Neuronal stem cell (in vitro differentiated cells): ENCODE data around the gene HLA-DQA1.

Experiments
- DNase-seq: peaks from one replicate; pipeline ENCODE4 v3.0.0-alpha.2; 2013; ENCODE audit warnings: low spot score
- H2AFZ ChIP-seq: one replicate; pipeline ENCODE4 v1.6.1; 2013; ENCODE audit warnings: mild to moderate bottlenecking, low read length, inconsistent platforms
- H2AK5ac ChIP-seq: 2 replicates; pipeline ENCODE4 v1.6.1; 2013; ENCODE audit warnings: low read depth, mild to moderate bottlenecking, inconsistent platforms, low read length, moderate library complexity, mixed read lengths
- H2BK120ac ChIP-seq: 2 replicates; pipeline ENCODE4 v1.6.1; 2013; ENCODE audit warnings: low read depth, mild to moderate bottlenecking, inconsistent platforms, low read length, moderate library complexity, mixed read lengths
- H2BK12ac ChIP-seq: one replicate; pipeline ENCODE4 v1.6.1; 2013; ENCODE audit warnings: low read length, inconsistent platforms
- H2BK15ac ChIP-seq: 2 replicates; pipeline ENCODE4 v1.6.1; 2013; ENCODE audit warnings: mild to moderate bottlenecking, low read length, inconsistent platforms, mixed read lengths
- H2BK5ac ChIP-seq: one replicate; pipeline ENCODE4 v1.6.1; 2013; ENCODE audit warnings: inconsistent platforms, mild to moderate bottlenecking, low read length, moderate library complexity
- H3K14ac ChIP-seq: one replicate; pipeline ENCODE4 v1.6.1; 2013; ENCODE audit warnings: low read length, inconsistent platforms
- H3K18ac ChIP-seq: 2 replicates; pipeline ENCODE4 v1.6.1; 2013; ENCODE audit warnings: low read length, inconsistent platforms
- H3K23ac ChIP-seq: 2 replicates; pipeline ENCODE4 v1.6.1; 2013; ENCODE audit warnings: low read depth, mild to moderate bottlenecking, mixed read lengths, low read length, inconsistent platforms; ENCODE audit not compliant: poor library complexity
- H3K27ac ChIP-seq: replicated peaks from 3 replicates; pipeline ENCODE4 v1.5.1; 2013; ENCODE audit warnings: low read length, inconsistent platforms
- H3K27me3 ChIP-seq, 3 experiments: 2 replicates each; pipeline ENCODE4 v1.6.1; 2013; ENCODE audit warnings: low read length in 3 of 3, mild to moderate bottlenecking in 2 of 3, inconsistent platforms in 1 of 3, low read depth in 1 of 3, mixed read lengths in 1 of 3, moderate library complexity in 1 of 3; ENCODE audit not compliant: control insufficient read depth in 3 of 3, insufficient read depth in 3 of 3
- H3K36me3 ChIP-seq, 2 donors: replicated peaks in 1 of 2; 2 replicates each; pipeline ENCODE4 v1.6.1; 2013; ENCODE audit warnings: low read length in 2 of 2; ENCODE audit not compliant: control insufficient read depth in 2 of 2, insufficient read depth in 2 of 2
- H3K4ac ChIP-seq: 2 replicates; pipeline ENCODE4 v1.6.1; 2013; ENCODE audit warnings: inconsistent platforms, mild to moderate bottlenecking, low read length, moderate library complexity
- H3K4me1 ChIP-seq, 2 donors: 1 replicate in 1 of 2; 2 replicates in 1 of 2; pipeline ENCODE4 v1.6.1; 2013; ENCODE audit warnings: low read length in 2 of 2, low read depth in 1 of 2; ENCODE audit not compliant: control insufficient read depth in 2 of 2, insufficient read depth in 1 of 2
- H3K4me2 ChIP-seq: one replicate; pipeline ENCODE4 v1.6.1; 2013; ENCODE audit warnings: mild to moderate bottlenecking, low read length, inconsistent platforms; ENCODE audit not compliant: insufficient read depth, poor library complexity, severe bottlenecking
- H3K4me3 ChIP-seq, 2 donors: 2 replicates each; pipeline ENCODE4 v1.5.1; 2013; ENCODE audit warnings: low read length in 2 of 2, mild to moderate bottlenecking in 2 of 2, inconsistent platforms in 1 of 2, moderate library complexity in 1 of 2
- H3K79me1 ChIP-seq: one replicate; pipeline ENCODE4 v1.6.1; 2013; ENCODE audit warnings: low read depth, mild to moderate bottlenecking, inconsistent platforms, low read length, moderate library complexity
- H3K9ac ChIP-seq: one replicate; pipeline ENCODE4 v1.6.1; 2013; ENCODE audit warnings: mild to moderate bottlenecking, low read depth, low read length, inconsistent platforms; ENCODE audit not compliant: poor library complexity
- H3K9me3 ChIP-seq, 2 donors: replicated peaks in 1 of 2; 2 replicates each; pipeline versions ENCODE3 to v1.6.1; 2013; ENCODE audit warnings: low read length in 2 of 2, mild to moderate bottlenecking in 2 of 2, inconsistent platforms in 1 of 2, low read depth in 1 of 2, mixed read lengths in 1 of 2, moderate library complexity in 1 of 2; ENCODE audit not compliant: control insufficient read depth in 2 of 2, insufficient read depth in 1 of 2
- H4K8ac ChIP-seq: one replicate; pipeline ENCODE4 v1.6.1; 2013; ENCODE audit warnings: low read depth, mild to moderate bottlenecking, inconsistent platforms, low read length, moderate library complexity
- H4K91ac ChIP-seq: one replicate; pipeline ENCODE4 v1.6.1; 2013; ENCODE audit warnings: low read length, low read depth, mild to moderate bottlenecking, inconsistent platforms; ENCODE audit not compliant: poor library complexity
- WGBS, 2 donors: extraction: QIAGEN DNeasy Blood & Tissue Kit; methylation state at CpG; one replicate each; pipeline ENCODE4 v1.1.7; 2013; ENCODE audit warnings: missing lambda C conversion rate in 2 of 2, mixed read lengths in 1 of 2; ENCODE audit not compliant: insufficient read length in 2 of 2, insufficient replicate concordance in 1 of 2; ENCODE audit errors: extremely low coverage in 2 of 2; 5-methylcytosine and 5-hydroxymethylcytosine counted together

The HLA-DQA1 gene

GRCh38 chr6:32614366-32615081 lies 22.7 kb upstream of the HLA-DQA1 start:
- H3K9ac ChIP-seq, result no peak overlapping the region
- H3K9me3 ChIP-seq, result no peaks in the 10 kb centered on the region
- no CpG with 5 or more reads among the region's 1 CpG for WGBS, 2 donors
- no peak overlapping the region for H3K18ac ChIP-seq
- no peak overlapping the region for H3K4me3 ChIP-seq
- no peak overlapping the region for H2BK12ac ChIP-seq
- H3K23ac ChIP-seq, result no peak overlapping the region
- no peak overlapping the region for H2BK5ac ChIP-seq
- H3K36me3 ChIP-seq, result no peaks in the 10 kb centered on the region
- H3K27me3 ChIP-seq, result no peaks in the 10 kb centered on the region
- no peak overlapping the region for H2AK5ac ChIP-seq
- H4K91ac ChIP-seq, result no peak overlapping the region
- no peak overlapping the region for H2BK15ac ChIP-seq
- H3K4me1 ChIP-seq, result no peaks in the 10 kb centered on the region
- DNase-seq, result no peak
- H3K79me1 ChIP-seq, result no peaks in the 10 kb centered on the region
- H3K4me2 ChIP-seq, result no peak overlapping the region
- H2AFZ ChIP-seq, result no peak overlapping the region
- H4K8ac ChIP-seq, result no peak overlapping the region
- no peak overlapping the region for H3K14ac ChIP-seq
- no peak overlapping the region for H3K27ac ChIP-seq
- H3K4ac ChIP-seq, result no peak overlapping the region
- H2BK120ac ChIP-seq, result no peak overlapping the region

- WGBS, 2 donors, result no CpG with 5 or more reads among the region's 3 CpGs
- Histone ChIP-seq H3K4me3 (no peak overlapping the region), H3K4me2 (no peak overlapping the region), H2AFZ (no peak overlapping the region), H3K4me1 (no peaks in the 10 kb centered on the region), H3K4ac (no peak overlapping the region), H3K14ac (no peak overlapping the region), H4K91ac (no peak overlapping the region), H3K9me3 (no peaks in the 10 kb centered on the region), H3K27ac (no peak overlapping the region), H2BK5ac (no peak overlapping the region), H3K79me1 (no peaks in the 10 kb centered on the region), H2BK15ac (no peak overlapping the region), H3K36me3 (no peaks in the 10 kb centered on the region), H2AK5ac (no peak overlapping the region), H4K8ac (no peak overlapping the region), H3K23ac (no peak overlapping the region), H2BK120ac (no peak overlapping the region), H3K18ac (no peak overlapping the region), H3K27me3 (no peaks in the 10 kb centered on the region), H2BK12ac (no peak overlapping the region), H3K9ac (no peak overlapping the region)
- no peak for DNase-seq
Observed at GRCh38 chr6:32615885-32616532, 21.2 kb upstream of the HLA-DQA1 start.

GRCh38 chr6:32617751-32618150 lies 19.5 kb upstream of the HLA-DQA1 start:
- no peak overlapping the region for H3K23ac ChIP-seq
- no peak overlapping the region for H2BK5ac ChIP-seq
- H3K79me1 ChIP-seq, result no peaks in the 10 kb centered on the region
- no peaks in the 10 kb centered on the region for H3K36me3 ChIP-seq
- no peak overlapping the region for H2BK15ac ChIP-seq
- no peak overlapping the region for H3K4me2 ChIP-seq
- no peak overlapping the region for H2AK5ac ChIP-seq
- H3K27me3 ChIP-seq, result no peaks in the 10 kb centered on the region
- H3K4me1 ChIP-seq, result no peaks in the 10 kb centered on the region
- H3K18ac ChIP-seq, result no peak overlapping the region
- no CpG with 5 or more reads among the region's 1 CpG for WGBS, 2 donors
- H3K4me3 ChIP-seq, result no peak overlapping the region
- H2BK12ac ChIP-seq, result no peak overlapping the region
- H4K8ac ChIP-seq, result no peak overlapping the region
- no peaks in the 10 kb centered on the region for H3K9me3 ChIP-seq
- H4K91ac ChIP-seq, result no peak overlapping the region
- no peak overlapping the region for H3K9ac ChIP-seq
- H3K14ac ChIP-seq, result no peak overlapping the region
- no peak overlapping the region for H2BK120ac ChIP-seq
- no peak for DNase-seq
- no peak overlapping the region for H2AFZ ChIP-seq
- H3K27ac ChIP-seq, result no peak overlapping the region
- H3K4ac ChIP-seq, result no peak overlapping the region

- H3K18ac ChIP-seq, result no peak overlapping the region
- H4K91ac ChIP-seq, result no peak overlapping the region
- H2BK12ac ChIP-seq, result no peak overlapping the region
- no peak overlapping the region for H3K4ac ChIP-seq
- no peak overlapping the region for H2AK5ac ChIP-seq
- H3K79me1 ChIP-seq, result no peaks in the 10 kb centered on the region
- H3K9me3 ChIP-seq, result no peaks in the 10 kb centered on the region
- no peaks in the 10 kb centered on the region for H3K4me1 ChIP-seq
- WGBS, 2 donors, result no CpG with 5 or more reads among the region's 3 CpGs
- no peak overlapping the region for H3K4me3 ChIP-seq
- H3K14ac ChIP-seq, result peak overlapping the region; percentile 38
- no peak overlapping the region for H2BK120ac ChIP-seq
- no peak overlapping the region for H2AFZ ChIP-seq
- H3K27ac ChIP-seq, result no peak overlapping the region
- no peak for DNase-seq
- no peak overlapping the region for H3K4me2 ChIP-seq
- H4K8ac ChIP-seq, result no peak overlapping the region
- H2BK15ac ChIP-seq, result no peak overlapping the region
- no peaks in the 10 kb centered on the region for H3K36me3 ChIP-seq
- no peak overlapping the region for H2BK5ac ChIP-seq
- H3K23ac ChIP-seq, result no peak overlapping the region
- H3K27me3 ChIP-seq, result no peaks in the 10 kb centered on the region
- H3K9ac ChIP-seq, result no peak overlapping the region
Observed at GRCh38 chr6:32621372-32621771, 15.8 kb upstream of the HLA-DQA1 start.
